NCI-H2227 treated with DMSO at 0.1 percent for 48 hours (cell line): ENCODE measurements around the gene STK40.

Experiments used
- DNase-seq: peaks from one replicate; lab custom pipeline; 2025; lab: John Stamatoyannopoulos, UW

The STK40 gene

GRCh38 chr1:36369061-36369861, 16.5 kb downstream of the STK40 start:
- DNase-seq: peak; percentile 74

DNA sequence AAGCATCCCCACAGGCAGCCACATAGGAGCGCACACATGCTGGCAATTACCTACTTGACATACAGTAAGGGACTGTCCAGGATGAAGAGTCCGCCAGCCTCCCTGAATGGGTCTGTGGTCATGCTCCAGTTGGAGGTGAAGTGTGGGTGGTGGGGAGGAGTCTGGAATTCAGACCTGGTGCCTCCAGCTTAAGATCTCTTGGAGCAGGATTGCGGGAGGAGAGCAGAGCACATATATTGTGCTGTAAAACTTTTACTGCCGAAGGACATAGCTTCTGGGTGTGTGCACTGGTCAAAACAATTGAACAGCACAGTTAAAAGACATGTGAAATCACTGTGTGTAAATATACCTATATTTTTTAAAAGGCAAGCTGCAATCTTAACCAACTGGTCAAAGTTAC, 17.9 kb downstream of the STK40 start:
- no peak for DNase-seq

DNA sequence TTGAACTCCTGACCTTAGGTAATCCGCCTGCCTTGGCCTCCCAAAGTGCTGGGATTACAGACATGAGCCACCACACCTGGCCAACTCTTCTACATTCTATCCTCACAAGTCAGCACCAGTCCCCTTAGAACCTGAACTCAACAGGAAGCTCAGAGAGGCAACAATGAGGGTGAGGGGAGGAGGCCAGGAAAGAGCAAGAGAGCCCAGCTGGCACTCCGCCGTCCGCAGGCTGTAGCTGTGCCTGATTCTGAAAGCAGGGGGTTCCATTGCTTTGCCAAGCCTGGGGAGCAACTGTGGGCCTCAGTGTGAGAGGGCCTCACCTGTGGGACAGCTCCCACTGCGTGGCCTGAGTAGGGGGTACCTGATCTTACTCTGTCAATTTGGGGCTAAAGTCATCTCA, 18.7 kb downstream of the STK40 start:
- no peak for DNase-seq

GRCh38 chr1:36366091-36366661, 19.5 kb downstream of the STK40 start:
- peak; percentile 94 for DNase-seq

DNA sequence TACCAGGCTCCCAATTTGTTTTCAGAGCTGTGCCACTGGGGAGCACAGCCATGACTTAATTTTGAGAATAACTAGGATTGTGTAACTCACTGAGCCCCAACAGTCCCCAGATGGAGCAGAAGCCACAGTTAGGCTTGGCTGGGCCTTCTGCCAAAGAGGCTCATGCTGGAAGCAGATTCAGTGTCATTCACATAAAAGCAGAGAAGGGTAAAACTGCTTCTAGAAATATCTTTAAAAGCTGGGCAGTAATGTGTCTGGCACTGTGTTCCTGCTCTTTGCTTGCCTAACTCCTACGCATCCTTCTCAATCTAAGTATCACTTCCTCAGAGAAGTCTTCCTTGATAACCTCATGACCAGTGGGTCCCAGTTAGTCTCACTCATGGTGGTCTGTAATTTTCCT, 20.3 kb downstream of the STK40 start:
- no peak for DNase-seq

GRCh38 chr1:36359911-36360550, 25.7 kb downstream of the STK40 start:
- DNase-seq: no peak

DNA sequence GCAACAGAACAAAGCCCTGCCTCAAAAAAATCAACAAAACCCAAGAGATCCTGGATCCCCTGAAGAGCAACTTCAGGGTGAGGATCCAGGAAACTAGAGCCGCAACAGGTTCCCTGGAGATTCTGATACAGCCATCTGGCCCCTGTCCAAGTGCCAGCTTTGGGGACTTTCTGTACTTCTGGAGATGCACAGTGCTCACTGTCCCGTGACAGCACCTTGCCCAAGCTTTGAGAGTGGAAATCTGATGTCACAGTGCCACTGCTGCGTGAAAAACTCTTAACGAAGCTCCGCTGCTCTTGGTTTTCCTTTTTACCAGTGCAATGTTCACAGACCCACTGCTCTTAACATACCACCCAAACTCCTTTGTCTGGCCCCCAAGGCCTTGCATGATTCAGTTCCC, 26.3 kb downstream of the STK40 start:
- no peak for DNase-seq

DNA sequence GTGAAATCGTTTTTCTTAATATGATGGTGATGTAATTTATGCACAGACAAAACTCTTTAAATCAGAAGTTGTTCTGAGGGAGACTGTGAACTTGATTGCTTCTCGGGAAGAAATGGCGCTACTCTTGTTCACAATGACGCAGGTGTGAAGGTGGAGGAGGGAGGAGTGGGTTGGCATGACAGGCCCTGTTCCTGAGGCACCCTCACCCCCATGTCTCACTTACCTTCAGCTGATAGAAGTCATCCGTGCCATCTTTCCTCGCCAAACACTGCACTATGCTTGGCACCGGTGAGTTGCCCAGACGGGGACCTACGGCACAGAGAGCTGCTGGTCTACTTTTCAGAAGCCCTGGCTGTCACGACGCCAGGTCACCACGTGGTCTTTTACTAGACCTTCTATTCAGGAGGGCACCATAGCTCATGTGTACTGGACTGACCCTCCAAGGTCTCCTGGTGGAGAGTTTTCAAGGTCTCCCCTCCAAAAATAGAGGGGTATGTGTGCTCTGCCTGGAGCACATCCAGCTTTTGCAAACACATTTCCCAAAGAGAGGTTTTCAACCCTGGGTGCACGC, 27.1 kb downstream of the STK40 start:
- DNase-seq: no peak

DNA sequence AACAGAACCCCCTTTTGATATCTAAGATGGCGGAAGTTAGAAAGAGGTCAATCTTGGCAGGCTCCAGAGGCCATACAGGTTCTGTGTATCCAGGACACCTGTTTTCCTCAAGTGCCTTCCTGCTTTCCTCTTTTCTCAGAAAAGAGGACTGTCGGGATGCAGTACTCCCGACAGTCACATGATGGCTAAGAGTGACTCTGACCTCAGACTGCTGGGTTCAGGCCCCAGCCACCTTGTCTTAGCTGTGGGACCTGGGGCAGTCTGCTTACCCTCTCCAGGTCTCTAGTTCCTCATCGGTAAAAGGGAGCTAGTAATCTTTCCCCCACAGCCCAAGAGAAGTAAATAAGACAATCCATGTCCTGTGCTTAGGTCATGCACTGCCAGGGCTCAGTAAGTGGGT, 29.9 kb downstream of the STK40 start:
- no peak for DNase-seq

- DNase-seq: no peak
These were observed 31.2 kb downstream of the STK40 start for GRCh38 chr1:36354486-36354885.

DNA sequence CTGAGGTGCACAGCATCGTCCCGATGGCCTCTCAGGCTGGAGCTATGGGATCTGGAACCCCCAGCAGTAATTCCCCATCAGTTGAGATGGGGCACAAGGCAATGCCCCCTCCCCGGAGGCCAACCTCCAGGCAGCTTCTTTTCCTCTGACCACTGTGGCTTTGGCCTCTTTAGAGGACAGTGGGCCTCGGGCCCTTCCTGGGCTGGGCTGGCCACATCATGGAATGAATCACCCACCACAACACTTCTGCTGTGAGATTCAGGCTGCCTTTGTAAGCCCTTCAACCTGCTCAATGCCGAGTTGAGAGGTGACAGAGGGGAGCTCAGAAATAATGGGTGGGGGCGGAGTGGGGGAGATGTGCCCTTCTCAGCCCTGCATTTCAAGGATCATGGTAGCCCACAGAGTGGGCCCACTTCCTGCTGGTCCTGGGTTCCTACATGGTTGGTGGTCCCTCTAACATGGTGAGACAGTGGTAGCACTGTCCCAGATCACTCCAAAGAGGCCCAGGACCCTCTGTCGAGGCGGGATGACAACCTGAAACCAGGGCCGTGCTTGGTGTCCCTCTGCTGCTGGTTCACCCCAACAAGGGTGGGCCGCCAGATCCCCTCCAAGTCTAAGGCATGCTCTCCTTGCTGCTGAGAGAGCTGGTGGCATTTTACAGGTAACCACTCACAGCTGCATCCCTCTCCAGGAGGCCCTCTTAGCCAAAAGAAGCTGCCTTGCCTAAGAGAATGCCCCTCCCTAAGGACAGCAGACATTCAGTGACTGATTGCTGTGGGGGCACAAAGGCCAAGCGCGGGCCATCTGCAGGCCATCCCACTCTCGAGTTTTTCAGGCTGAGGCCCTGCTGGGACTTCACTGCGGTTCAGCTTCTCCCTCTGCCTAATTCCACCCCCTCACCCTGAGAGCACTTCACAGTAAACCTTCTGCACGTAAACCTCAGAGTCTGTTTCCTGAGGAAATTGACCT, 32.5 kb downstream of the STK40 start:
- DNase-seq: no peak

GRCh38 chr1:36352125-36352909, 33.4 kb downstream of the STK40 start:
- DNase-seq: no peak

- peak; percentile 35 for DNase-seq
These were observed 34.3 kb downstream of the STK40 start for GRCh38 chr1:36351227-36351977.

- no peak for DNase-seq
These were observed 35.0 kb downstream of the STK40 start for GRCh38 chr1:36350659-36351226.

- DNase-seq: no peak
These were observed 35.9 kb downstream of the STK40 start for GRCh38 chr1:36349839-36350238.

DNA sequence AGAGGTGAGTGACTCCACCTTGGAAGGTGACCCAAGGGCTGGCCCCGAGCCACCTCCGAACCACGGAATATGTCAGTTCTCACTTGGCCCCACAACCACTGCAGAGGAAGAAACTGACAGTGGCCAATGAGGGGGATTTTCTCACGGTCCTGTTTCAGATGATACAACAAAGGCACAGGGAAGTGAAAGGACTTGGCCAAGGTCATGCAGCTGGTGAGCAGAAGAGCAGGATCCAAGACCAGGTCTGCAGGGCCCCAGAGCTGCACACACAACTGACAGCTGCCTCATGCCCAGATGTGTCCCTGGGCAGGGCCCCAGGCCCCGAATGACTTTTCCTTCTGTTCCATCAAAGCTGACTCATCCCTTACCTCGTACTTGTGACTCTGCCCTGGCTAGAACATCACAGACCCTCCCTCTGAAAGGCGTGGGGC, 36.5 kb downstream of the STK40 start:
- DNase-seq: no peak

- DNase-seq: no peak
These were observed 38.9 kb downstream of the STK40 start for GRCh38 chr1:36346741-36347370.

GRCh38 chr1:36345353-36345752, 40.4 kb downstream of the STK40 start:
- DNase-seq: no peak

DNA sequence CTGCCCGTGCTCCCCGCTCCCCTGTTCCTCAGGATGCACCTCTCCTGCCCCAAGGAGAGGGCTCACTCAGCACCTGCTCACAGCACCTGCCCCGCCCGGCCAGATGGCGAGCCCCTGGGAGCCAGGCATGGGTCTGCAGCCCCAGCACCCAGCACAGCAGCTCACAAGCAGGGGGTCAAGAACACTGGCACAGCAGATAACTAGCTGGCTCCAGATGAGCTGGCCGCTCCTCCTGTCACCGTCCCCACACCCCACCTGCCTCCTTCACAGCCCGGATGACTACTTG, 41.4 kb downstream of the STK40 start:
- no peak for DNase-seq
